ENCODE data around the gene PSPC1.

Gene PSPC1

DNA sequence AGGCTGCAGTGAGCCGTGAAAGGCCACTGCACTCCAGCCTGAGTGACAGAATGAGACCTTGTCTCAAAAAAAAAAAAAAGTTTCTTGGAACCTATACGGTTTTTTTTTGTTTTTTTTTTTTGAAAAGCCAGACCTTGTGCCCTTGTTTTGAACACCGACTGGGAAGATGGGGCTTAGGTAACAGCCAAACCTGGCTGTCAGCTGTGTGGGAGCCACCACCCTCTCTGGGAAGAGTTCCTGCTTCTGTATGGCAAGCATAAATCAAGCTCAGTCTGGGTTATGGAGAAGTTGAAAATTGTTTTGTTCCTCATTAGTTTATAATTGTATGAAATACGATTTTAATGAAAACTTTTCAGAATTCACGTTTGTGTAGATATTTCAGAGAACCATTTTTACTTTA, 109.8 kb downstream of the PSPC1 start:
- TF ChIP-seq, protein P1, sequence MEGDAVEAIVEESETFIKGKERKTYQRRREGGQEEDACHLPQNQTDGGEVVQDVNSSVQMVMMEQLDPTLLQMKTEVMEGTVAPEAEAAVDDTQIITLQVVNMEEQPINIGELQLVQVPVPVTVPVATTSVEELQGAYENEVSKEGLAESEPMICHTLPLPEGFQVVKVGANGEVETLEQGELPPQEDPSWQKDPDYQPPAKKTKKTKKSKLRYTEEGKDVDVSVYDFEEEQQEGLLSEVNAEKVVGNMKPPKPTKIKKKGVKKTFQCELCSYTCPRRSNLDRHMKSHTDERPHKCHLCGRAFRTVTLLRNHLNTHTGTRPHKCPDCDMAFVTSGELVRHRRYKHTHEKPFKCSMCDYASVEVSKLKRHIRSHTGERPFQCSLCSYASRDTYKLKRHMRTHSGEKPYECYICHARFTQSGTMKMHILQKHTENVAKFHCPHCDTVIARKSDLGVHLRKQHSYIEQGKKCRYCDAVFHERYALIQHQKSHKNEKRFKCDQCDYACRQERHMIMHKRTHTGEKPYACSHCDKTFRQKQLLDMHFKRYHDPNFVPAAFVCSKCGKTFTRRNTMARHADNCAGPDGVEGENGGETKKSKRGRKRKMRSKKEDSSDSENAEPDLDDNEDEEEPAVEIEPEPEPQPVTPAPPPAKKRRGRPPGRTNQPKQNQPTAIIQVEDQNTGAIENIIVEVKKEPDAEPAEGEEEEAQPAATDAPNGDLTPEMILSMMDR (conservative IDR thresholded peaks at IDR 0.05; ENCODE audit: control insufficient read depth, insufficient read depth, low read depth, low read length): no peak
- DNase-seq (ENCODE audit: low read depth): no peak

DNA sequence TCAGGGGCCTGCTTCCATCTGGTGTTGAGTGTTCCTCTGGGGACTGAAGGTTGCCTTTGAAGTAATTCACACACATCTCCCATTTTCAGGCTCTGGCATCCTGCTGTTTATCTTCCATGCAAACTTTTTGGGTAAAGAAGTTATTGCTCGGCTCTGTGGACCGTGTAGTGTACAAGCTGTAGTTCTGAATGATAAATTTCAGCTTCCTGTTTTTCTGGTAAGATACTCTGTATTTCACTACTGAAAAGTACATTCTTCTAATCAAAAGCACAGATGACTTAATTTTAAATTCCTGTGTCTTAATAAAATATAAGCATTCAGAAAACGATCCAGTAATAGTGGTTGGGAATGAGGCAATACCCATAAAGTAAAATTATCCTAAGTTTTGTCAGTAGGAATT, 112.6 kb downstream of the PSPC1 start:
- H3K4me3 ChIP-seq (ENCODE audit: control insufficient read depth, low read depth, low read length): no peak overlapping the region
- no peak for DNase-seq (ENCODE audit: low read depth)
- TF ChIP-seq, protein P1 (conservative IDR thresholded peaks at IDR 0.05; ENCODE audit: control insufficient read depth, insufficient read depth, low read depth, low read length): no peak

More for the DNA sequence above, 109.8 kb downstream of the PSPC1 start:
- no peak overlapping the region for H3K4me3 ChIP-seq (ENCODE audit: control insufficient read depth, low read depth, low read length)

DNA sequence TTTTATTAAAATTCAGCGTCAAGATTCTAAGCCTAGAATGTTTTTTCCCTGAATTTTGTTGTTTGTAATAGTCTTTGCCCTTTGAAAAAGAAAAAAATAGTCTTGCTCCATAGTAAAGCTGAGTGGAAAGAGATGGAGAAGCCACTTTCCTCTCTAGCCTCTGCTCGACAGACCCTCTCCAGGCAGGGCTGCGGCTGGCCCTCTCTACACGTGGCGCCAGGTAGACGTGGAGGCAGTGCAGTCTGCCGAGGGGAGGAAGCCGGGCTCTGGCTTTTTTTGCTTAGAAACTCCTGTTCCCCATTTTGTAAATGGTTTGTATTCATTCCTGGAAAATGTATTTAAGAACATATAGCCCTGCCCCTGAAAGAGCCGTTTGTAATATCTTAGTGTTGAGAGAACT, 114.0 kb downstream of the PSPC1 start:
- H3K4me3 ChIP-seq (ENCODE audit: control insufficient read depth, low read depth, low read length): no peak overlapping the region
- no peak for DNase-seq (ENCODE audit: low read depth)

DNA sequence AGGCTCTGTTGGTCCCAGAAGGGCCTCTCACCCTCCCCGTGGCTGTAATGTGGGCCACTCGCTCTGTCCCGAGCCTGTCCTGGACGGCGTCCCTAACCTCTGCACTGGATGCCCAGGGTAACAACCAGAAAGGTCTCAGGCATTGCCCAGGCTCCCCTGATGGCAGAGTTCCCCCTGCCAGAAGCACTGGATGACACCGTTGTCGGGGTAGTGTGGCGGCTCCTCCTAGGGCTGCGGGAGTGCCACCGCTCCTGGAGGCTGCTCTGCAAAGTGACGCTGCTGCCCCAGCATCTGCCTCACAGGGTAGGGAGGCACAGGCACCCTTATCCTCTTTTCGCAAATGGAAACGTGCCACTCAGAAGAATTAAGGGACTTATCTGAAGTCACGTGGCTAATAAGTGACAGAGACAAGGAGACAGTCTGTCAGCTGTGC, 117.3 kb downstream of the PSPC1 start:
- no peak overlapping the region for H3K4me3 ChIP-seq (ENCODE audit: control insufficient read depth, low read depth, low read length)
- TF ChIP-seq, protein P1 (conservative IDR thresholded peaks at IDR 0.05; ENCODE audit: control insufficient read depth, insufficient read depth, low read depth, low read length): no peak
- no peak for DNase-seq (ENCODE audit: low read depth)

More for the DNA sequence above, 114.0 kb downstream of the PSPC1 start:
- TF ChIP-seq, protein P1 (conservative IDR thresholded peaks at IDR 0.05; ENCODE audit: control insufficient read depth, insufficient read depth, low read depth, low read length): no peak

- DNase-seq (ENCODE audit: low read depth): no peak
- TF ChIP-seq, protein P1 (conservative IDR thresholded peaks at IDR 0.05; ENCODE audit: control insufficient read depth, insufficient read depth, low read depth, low read length): no peak
- no peak overlapping the region for H3K4me3 ChIP-seq (ENCODE audit: control insufficient read depth, low read depth, low read length)
Observed at GRCh38 chr13:19664481-19665230, 118.1 kb downstream of the PSPC1 start.

GRCh38 chr13:19663416-19663979, 119.2 kb downstream of the PSPC1 start:
- no peak overlapping the region for H3K4me3 ChIP-seq (ENCODE audit: control insufficient read depth, low read depth, low read length)
- TF ChIP-seq, protein P1 (conservative IDR thresholded peaks at IDR 0.05; ENCODE audit: control insufficient read depth, insufficient read depth, low read depth, low read length): no peak
- DNase-seq (ENCODE audit: low read depth): no peak

Data from fibroblast of mammary gland (primary cell).